ENCODE measurements around the gene NDOR1. TPM values are rescaled to one million over a fixed set of nuclear protein-coding genes. Genes with fewer than 3 reads are reported as not detected.

Gene NDOR1
- total RNA-seq, 4 donors from 2014 or later, result 5.6 to 6.6 (median 6.1) TPM

- ATAC-seq (ENCODE audit: low FRiP score) (no peak), DNase-seq (ENCODE audit: low spot score) (no peak)
- TF ChIP-seq CTCF (IDR thresholded peaks at IDR 0.05), result no peak
Observed at GRCh38 chr9:137226338-137227053, 21.0 kb downstream of the NDOR1 start.

- peak in 2 of 3 donors; percentile 57 for TF ChIP-seq CTCF (IDR thresholded peaks at IDR 0.05)
- peak; percentile 52 for ATAC-seq (ENCODE audit: low FRiP score)
- peak; percentile 43 for DNase-seq (ENCODE audit: low spot score)
Observed at GRCh38 chr9:137227054-137227852, 21.8 kb downstream of the NDOR1 start, which contains the start of gene RNF224. Gene RNF224, plus strand, starts transcription at chr9:137227502. Its CDS starts 834 bp downstream, at chr9:137228336.

GRCh38 chr9:137227853-137228505 is 22.5 kb downstream of the NDOR1 start:
- TF ChIP-seq CTCF (IDR thresholded peaks at IDR 0.05), result no peak
- DNase-seq (ENCODE audit: low spot score) (no peak), ATAC-seq (ENCODE audit: low FRiP score) (no peak)

GRCh38 chr9:137228506-137228967 is 23.0 kb downstream of the NDOR1 start:
- ATAC-seq (ENCODE audit: low FRiP score), result no peak
- no peak for TF ChIP-seq CTCF (IDR thresholded peaks at IDR 0.05)
- DNase-seq (ENCODE audit: low spot score), result no peak

GRCh38 chr9:137228968-137229896 is 23.7 kb downstream of the NDOR1 start:
- TF ChIP-seq CTCF (IDR thresholded peaks at IDR 0.05), result no peak
- DNase-seq (ENCODE audit: low spot score) (no peak), ATAC-seq (ENCODE audit: low FRiP score) (no peak)
